NCI-H2171 (cell line): ENCODE measurements around the gene EDIL3.
"Not testable (repeated sequence)": the region's sequence is repeated elsewhere in the genome, so short reads cannot be mapped to it uniquely, and the experiment has no call there.

Experiments used
- DNase-seq: peaks from one replicate; lab custom pipeline; 2025; lab: John Stamatoyannopoulos, UW

EDIL3 gene

DNA sequence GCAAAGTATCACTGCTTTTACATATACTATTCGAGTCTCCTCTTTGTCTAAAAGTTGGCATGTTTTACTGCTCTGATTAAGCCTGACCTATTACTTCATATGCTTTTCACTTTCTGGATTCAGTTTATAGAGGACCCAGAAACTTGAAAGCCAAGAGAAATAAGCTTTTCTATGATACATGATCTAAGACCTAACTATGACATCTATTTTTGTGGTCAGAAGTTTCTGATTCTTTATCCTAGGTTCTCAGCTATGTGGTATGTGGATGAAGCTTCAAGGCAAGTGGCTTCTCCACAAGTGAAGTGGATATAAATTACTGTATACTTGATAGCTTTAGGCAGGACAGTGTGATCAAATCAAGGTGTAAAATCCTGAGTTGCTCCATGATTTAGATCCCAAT lies 6.3 kb downstream of the EDIL3 start:
- no peak for DNase-seq

DNA sequence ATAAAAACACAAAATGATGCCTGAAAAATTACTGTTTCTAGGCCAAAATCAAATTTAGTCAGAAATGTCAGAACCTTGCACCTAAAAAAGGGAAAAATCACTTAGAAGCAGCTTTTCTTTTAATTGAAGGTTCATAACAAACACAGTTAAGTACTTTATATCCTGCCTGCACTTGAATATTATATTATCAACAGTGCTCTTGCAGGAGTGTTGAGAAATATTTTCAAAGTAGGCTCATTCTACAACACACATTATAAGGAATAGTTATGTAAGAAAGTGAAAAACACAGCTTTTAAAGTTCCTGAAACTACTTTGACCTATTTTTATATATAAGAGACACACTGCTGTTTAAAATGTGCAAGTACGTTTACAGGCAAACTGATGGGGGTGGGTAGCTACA lies 8.3 kb downstream of the EDIL3 start:
- no peak for DNase-seq

DNA sequence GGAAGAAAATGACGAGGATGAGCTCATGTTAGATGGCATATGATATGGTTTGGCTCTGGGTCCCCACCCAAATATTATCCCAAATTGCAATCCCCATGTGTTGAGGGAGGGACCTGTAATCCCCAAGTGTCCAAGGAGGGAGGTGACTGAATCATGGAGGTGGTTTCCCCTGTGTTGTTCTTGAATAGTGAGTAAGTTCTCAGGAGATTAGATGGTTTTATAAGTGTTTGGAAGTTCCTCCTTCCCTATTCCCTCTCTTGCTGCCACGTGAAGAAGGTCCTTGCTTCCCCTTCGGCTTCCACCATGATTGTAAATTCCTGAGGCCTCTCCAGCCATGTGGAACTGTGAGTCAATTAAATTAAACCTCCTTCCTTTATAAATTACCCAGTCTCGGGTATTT lies 10.1 kb downstream of the EDIL3 start:
- DNase-seq, result no peak

DNA sequence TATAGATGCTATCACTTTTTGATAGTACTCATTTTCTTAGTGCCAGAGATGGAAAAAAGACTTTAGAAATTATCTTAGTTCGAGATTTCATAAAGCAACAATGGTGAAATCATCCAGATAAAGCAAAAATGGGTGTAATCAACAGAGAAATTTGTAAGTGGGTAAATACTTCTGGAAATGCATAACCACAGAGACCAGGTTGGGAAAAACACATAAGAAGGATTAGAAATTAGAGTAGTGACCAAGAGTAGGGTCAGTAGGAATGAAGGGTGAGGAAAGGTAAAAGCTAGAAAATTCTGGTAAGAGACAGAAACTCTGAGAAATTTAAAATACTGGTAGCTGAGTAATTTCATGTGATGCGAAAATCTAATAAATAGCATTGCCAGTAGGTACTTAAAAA lies 11.2 kb downstream of the EDIL3 start:
- no peak for DNase-seq

DNA sequence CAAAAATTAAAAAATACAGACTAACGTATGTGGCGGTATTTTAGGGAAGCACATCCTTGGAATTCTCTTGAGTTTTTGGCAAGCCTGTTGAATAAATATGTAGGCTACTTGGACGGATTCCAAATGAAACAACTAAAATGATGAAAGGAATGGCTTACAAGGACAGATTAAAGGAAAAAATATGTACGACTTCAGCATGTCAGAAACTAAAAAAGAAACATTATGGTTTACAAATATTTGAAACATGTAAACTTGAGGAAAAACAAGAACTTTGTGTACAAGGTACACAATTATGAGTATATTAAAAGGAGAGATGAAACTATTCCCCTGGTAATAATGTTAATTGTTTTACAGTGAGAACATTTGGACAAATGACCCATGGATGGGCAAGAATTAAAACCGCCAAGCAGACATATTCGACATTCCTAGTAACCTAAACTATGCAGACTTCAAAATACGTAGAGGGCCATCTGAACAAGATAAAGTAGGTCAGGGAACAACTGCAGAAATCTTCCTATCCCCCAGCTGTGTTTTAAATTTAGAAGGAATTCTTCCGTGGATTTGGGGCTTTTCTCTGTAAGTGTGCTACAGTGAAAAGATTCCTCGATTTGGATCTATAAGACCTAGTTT lies 12.5 kb downstream of the EDIL3 start:
- no peak for DNase-seq

DNA sequence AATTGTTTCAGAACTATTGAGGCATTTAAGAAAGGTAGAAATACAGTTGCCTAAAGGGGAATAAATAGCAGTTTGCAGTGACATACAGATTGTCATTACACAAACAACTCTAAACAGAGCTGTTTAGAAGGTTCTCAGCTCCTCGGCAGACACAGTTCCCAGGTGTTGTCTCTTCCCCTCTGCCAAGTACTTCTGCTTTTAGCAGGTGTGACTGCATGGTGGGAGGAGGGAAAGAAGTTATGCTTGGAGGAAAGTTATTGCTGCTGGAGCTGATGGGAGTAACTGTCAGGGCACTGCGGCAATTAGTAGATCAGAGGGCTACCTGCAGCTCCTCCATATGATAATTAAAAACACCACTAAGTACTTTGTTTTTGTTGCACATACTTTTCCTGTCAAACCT lies 14.5 kb downstream of the EDIL3 start:
- no peak for DNase-seq

DNA sequence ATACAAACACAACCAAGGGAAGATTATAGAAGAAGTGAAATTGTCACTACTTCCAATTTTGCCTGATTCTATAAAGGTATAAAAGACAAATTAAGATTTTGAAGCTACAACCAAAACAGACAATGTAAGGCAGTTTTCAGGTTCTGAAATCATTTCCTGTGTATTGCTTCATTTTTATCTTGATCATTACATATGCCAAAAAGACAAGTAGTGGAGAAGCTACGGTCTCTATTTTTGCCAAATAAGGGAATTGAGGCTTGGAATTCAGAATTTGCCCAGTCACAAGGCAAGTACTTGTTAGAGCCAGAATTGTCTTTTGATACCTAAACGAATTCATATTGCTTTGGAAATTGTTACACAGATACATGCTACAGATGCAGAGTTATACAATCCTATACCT lies 20.6 kb downstream of the EDIL3 start:
- no peak for DNase-seq

DNA sequence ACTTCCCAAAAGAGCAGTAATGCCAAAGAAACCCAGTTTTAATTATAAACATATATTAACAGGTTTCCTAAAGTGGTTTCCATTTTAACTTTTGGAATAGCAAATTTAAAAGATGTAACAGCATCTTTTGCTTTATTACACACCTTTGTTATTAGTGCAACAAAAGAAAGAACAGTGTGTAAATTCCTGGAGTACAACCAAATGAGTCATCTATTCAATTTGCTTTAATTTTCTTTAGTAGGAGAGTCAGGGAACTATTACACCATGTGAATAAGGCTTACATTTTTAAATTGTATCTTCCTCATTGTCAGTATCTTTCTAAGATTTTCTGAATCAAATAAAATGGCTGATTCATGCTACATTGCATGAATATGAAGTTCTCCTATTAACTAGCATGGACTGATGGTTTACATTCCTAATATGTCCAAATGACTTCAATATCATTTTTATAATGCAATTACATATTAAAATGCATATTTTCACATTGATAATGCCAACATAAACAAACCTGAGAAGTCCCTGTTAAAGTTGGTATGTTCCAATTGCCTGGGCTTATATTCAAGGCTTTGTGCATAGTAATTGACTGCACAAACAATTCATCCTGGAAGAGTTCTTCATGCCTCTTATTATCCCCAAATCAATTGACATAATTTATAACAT lies 22.5 kb downstream of the EDIL3 start:
- no peak for DNase-seq

DNA sequence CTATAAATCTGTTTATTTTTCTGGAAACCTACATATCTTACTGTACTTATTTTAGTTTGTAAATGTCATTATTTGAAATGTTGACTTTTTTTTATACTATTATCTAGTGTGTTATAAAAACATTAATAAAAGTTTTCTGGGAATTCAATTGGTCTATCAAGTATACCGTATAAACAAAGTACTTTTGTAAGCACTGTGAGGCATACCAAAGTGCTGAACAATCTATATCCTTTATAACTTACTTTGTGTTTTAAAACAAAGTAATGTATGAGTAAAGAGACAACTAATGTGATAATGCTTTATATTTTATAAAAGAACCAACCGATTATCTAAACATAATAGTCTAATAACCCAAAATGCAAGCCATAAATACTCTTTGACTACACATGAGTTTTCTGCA lies 23.1 kb downstream of the EDIL3 start:
- no peak for DNase-seq

DNA sequence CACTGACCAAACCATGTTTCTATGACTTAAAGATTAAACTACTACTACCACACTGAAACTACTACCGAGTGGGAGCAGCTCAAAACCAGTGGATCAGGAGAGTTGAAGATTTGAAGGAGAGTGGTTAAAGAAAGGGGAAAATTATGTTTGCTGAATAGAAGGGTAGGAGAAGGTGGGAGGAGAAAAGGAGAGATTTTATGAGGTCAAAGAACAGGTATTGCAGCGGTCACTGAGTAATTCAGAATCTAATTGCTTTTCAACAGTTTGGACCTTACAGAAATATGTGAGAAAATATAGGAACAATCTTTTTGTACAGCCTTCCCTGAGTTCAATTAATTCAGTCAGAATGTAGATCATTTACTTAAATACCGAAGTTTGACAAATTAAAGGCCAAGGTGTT lies 24.6 kb downstream of the EDIL3 start:
- DNase-seq, result no peak

DNA sequence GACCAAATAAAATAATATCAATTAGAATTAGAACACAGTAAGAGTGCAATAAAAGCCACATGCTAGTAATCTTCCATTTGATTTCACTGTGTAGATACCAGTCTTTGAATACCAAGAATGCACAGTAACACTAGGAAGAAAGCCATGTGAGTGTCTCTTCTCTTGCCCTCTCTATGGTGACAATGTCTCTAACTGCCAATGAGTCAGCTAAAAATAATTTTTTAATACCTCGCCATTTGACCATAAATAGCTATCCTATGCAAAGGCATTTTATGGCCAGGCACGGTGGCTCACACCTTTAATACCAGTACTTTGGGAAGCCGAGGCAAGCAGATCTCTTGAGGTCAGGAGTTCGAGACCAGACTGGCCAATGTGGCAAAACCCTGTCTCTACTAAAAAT lies 30.6 kb downstream of the EDIL3 start:
- DNase-seq, result no peak

DNA sequence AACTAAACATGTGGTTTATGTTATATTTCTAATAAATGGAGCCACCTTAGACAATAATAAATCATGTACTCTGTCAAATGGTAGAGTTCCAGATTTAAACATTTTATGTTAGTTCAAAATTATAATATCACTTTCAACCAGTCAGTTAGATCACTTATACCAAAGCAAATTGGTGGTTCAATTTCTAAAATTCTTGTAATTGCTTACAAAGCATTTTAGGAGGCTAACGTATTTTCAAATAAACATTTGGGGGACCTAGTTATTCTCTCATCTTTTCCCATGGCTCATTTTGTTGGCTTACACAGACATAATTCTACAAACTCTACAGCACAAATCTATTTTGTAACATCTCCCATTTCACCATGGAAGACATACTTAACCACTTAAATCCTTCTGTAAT lies 39.9 kb downstream of the EDIL3 start:
- DNase-seq, result no peak

DNA sequence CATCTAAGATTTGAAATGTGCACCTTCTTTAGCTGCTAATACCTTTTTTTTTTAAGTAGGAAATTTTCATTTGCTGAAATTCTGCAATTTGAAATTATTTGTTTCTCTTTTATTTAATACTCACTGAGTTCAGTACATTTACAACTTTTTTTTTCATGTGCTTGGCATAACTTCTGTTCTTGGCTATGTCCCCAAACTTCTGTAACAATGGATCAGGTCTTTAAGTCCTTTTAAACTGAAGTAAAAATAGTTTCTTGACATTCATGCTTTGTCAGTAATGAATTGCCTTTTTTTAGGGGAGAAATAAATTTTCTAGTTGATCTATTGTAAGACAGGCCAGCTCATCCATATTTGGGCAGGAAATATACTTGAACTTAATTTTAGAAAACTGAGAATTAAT lies 41.5 kb downstream of the EDIL3 start:
- DNase-seq, result no peak

DNA sequence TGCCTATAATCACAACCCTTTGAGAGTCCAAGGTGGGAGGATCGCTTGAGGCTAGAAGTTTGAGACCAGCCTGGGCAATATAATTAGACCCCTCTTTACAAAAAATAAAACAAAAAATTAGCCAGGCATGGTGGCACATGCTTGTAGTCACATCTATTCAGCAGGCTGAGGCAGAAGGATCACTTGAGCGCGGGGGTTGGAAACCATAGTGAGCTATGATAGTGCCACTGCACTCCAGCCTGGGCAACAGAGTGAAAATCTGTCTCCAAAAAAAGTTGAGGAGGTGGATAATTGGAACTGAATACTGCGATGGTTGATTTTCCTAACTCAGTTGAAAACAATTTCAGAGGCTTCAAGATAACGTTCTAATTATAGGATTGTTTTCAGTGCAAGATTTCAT lies 52.6 kb downstream of the EDIL3 start:
- no peak for DNase-seq

DNA sequence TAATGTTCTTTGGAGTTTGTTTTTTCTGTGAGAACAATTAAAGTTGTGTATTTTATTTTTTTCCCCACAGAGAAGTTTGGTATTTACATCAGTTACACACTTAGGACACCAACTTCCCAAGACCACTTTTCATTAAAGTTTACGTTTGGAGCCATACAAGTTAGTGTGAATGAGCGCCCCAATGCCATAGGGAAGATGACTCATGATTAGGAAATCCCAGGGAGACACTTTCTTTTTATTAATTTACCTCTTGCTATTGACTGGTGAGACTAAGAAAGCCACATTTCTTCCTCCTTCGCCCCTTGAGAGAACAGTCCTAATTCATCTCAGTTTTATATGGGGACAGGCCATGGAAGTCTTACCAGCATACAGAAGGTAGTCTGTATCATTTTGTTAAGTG lies 57.1 kb downstream of the EDIL3 start:
- no peak for DNase-seq

DNA sequence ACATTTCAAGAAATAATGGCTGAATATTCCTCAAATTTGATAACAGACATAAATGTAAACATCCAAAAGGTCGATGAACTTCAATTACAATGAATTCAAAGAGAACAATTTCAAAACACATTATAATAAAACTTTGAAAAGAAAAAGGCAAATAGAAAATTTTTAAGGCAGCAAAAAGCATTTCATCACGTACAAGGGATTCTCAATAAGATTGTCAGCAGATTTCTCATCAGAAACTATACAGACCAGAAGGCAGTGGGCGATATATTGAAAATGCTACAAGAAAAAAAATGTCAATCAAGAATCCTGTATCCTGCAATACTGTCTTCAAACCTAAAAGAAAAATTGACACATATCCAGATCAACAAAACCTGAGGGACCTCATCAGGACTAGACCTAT lies 62.0 kb downstream of the EDIL3 start:
- no peak for DNase-seq

DNA sequence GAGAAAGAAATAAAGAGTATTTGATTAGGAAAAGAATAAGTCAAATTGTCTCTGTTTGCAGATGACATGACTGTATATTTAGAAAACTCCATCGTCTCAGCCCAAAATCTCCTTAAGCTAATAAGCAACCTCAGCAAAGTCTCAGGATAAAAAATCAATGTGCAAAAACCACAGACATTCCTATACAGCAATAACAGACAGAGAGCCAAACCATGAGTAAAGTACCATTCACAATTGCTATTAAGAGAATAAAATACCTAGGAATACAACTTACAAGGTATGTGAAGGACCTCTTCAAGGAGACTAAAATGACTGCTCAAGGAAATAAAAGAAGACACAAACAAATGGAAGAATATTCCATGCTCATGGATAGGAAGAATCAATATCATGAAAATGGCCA lies 66.9 kb downstream of the EDIL3 start:
- not testable (repeated sequence) for DNase-seq

DNA sequence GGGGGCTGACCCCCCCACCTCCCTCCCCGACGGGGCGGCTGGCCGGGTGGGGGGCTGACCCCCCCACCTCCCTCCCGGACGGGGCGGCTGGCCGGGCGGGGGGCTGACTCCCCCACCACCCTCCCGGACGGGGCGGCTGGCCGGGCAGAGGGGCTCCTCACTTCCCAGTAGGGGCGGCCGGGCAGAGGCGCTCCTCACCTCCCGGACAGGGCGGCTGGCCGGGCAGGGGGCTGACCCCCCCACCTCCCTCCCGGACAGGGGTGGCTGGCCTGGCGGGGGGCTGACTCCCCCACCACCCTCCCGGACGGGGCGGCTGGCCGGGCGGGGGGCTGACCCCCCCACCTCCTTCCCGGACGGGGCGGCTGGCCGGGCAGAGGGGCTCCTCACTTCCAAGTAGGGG lies 72.4 kb downstream of the EDIL3 start:
- DNase-seq, result not testable (repeated sequence)

DNA sequence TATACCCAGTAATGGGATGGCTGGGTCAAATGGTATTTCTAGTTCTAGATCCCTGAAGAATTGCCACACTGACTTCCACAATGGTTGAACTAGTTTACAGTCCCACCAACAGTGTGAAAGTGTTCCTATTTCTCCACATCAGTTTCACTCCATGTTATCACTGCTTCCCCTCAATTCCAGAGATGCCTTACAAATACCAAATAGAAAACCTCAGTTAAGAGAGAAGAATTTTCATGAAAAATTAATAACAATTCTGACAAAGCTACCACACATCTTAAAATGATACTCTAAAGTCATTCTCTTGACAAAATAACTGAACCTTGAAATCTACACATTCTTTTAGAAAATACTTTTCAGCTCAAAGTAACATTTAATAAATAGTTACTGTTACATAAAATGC lies 74.8 kb downstream of the EDIL3 start:
- not testable (repeated sequence) for DNase-seq

DNA sequence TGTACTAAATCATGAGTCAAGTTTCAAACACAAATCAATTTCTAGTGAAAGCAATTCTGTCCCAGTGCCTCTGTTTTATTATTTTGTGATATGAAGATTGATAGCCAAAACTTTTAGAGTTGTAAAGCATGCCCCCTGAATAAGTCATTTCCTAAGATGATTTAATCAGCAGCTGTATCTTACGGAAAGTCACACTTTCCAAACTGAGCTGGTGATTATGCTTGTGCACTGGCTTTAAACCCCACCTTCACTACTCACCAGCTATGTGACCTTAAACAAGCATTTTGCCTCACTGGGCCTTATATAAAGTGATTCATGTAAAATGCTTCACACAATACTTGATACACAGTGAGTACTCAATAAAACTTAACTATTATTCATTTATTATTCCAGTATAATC lies 78.1 kb downstream of the EDIL3 start:
- DNase-seq, result no peak

DNA sequence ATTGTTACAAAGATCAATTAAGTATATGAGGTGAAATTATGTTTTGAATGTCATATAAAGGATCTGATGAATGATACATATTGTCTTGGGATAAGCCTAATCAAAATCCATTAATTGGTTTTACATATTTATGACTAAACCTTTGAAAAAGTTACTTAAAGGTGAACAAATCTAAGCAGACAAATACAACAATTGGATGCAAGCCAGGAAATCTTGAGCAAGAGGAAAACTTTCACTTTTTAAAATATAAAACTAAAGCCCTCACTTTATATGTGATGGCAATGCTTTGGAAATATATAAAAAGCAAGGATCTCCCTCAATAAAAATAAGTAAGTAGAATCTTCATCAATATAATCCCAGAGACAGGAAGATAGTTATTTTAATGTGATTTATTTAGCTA lies 80.1 kb downstream of the EDIL3 start:
- DNase-seq, result no peak

DNA sequence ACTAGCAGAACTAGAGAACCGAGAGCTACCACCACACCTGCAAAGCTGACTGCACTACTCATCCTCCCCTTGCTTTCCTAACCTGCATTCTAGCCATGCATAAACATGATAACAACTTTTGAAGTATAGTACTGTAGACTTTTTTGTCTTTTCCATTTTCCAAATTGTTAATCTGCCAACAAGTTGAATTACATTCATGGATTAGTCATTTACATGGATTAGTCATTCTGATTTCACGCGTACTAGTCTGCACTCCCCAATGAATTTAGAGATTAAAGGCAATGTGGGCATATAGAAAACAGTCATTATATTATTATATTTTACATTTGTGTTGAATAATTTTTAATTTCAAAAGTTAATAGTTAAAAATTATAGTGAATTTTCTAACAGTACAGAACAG lies 81.4 kb downstream of the EDIL3 start:
- no peak for DNase-seq

DNA sequence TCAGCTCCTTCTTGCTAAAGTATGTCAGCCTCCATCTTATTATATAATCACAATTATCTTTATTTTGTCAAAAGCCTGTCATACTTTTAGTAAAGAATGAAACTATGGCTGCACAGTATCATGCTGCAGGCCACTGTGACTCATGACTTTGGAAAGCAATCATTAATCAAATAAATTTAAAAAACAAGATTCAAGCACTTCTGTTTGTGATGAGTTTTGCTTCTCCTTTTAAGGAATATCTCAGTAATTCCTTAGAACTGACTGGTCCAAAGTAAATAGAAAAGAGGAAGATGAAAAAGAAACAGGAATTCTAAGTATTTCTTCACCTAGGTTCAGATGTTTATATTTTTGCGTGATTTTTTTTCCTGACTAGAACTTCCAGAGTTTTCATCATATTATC lies 83.1 kb downstream of the EDIL3 start:
- DNase-seq, result no peak

DNA sequence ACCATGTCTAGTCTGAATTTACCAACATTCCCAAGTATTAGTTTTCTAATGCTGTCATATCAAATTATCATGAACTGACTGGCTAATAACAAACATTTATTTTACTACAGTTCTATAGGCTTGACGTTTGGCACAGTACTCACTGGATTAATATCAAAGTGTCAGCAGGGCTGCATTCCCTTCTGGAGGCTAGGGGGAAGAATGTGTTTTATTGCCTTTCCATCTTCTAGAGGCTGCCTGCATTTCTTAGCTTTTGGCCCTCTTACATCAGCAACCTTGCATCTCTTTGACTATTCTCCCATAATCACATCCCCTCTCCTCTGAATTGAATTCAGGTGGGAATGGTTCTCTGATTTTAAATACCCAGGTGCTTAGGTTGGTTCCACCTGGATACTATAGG lies 84.7 kb downstream of the EDIL3 start:
- no peak for DNase-seq
